Endothelial cell of umbilical vein (primary cell): ENCODE data around the gene LDLRAD4.

ENCODE experiments used
- CTCF ChIP-seq, 2 donors: IDR thresholded peaks; 1 replicate in 1 of 2; 2 replicates in 1 of 2; pipeline ENCODE4 v1.5.1; 2011; ENCODE audit warnings: low read length in 2 of 2, mild to moderate bottlenecking in 2 of 2, moderate library complexity in 2 of 2, control low read depth in 1 of 2, inconsistent platforms in 1 of 2, low read depth in 1 of 2; ENCODE audit not compliant: insufficient read depth in 1 of 2; ENCODE audit errors: extremely low read depth in 1 of 2
- EZH2 ChIP-seq: IDR thresholded peaks from 2 replicates; pipeline ENCODE4 v1.6.1; 2012; ENCODE audit warnings: borderline replicate concordance, low read depth, mild to moderate bottlenecking, moderate library complexity, low read length, inconsistent platforms; ENCODE audit not compliant: severe bottlenecking
- GATA2 ChIP-seq: IDR thresholded peaks from 2 replicates; pipeline ENCODE4 v1.7.0; 2011; ENCODE audit warnings: low read depth, mild to moderate bottlenecking, moderate library complexity, mixed read lengths, low read length; ENCODE audit not compliant: insufficient read length, insufficient read depth
- JUN ChIP-seq: IDR thresholded peaks from 2 replicates; pipeline ENCODE4 v1.6.1; 2011; ENCODE audit warnings: borderline replicate concordance, low read depth; ENCODE audit not compliant: insufficient read length, insufficient read depth
- MYC ChIP-seq: IDR thresholded peaks from one replicate; pipeline ENCODE4 v1.6.1; 2011; ENCODE audit warnings: mild to moderate bottlenecking, low read depth, low read length
- POLR2A ChIP-seq: IDR thresholded peaks from 2 replicates; pipeline ENCODE4 v1.6.1; 2012; ENCODE audit warnings: low read depth, mild to moderate bottlenecking, control low read depth, low read length
- POLR2AphosphoS5 ChIP-seq: IDR thresholded peaks from 2 replicates; pipeline ENCODE4 v1.6.1; 2012; ENCODE audit warnings: low read depth, mild to moderate bottlenecking, control low read depth, low read length, moderate library complexity; ENCODE audit not compliant: insufficient read depth
- TF ChIP-seq, protein P1 (sequence below): IDR thresholded peaks from 2 replicates; pipeline ENCODE4 v1.6.1; 2011; ENCODE audit not compliant: insufficient read depth, insufficient read length

GRCh38 chr18:13473751-13474150 is 255.2 kb downstream of the LDLRAD4 start:
- TF ChIP-seq CTCF (IDR thresholded peaks at IDR 0.05; ENCODE audit: extremely low read depth in 1 of 2, insufficient read depth in 1 of 2, low read depth in 1 of 2, low read length in 2 of 2) (no peak), POLR2A (no peak), POLR2AphosphoS5 (no peak), EZH2 (no peak), MYC (no peak), GATA2 (no peak), JUN (no peak)
- TF ChIP-seq, protein P1, sequence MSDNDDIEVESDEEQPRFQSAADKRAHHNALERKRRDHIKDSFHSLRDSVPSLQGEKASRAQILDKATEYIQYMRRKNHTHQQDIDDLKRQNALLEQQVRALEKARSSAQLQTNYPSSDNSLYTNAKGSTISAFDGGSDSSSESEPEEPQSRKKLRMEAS, result no peak
